ENCODE measurements around the gene ZCCHC2. TPM values are rescaled to one million over a fixed set of nuclear protein-coding genes. Genes with fewer than 3 reads are reported as not detected.

ZCCHC2 gene
- total and polyA plus RNA-seq, 2 of the 13 experiments (the other 11 are each of a cell fraction or from before 2014, with no cell fraction given), result 62.5 to 76.1 TPM

DNA sequence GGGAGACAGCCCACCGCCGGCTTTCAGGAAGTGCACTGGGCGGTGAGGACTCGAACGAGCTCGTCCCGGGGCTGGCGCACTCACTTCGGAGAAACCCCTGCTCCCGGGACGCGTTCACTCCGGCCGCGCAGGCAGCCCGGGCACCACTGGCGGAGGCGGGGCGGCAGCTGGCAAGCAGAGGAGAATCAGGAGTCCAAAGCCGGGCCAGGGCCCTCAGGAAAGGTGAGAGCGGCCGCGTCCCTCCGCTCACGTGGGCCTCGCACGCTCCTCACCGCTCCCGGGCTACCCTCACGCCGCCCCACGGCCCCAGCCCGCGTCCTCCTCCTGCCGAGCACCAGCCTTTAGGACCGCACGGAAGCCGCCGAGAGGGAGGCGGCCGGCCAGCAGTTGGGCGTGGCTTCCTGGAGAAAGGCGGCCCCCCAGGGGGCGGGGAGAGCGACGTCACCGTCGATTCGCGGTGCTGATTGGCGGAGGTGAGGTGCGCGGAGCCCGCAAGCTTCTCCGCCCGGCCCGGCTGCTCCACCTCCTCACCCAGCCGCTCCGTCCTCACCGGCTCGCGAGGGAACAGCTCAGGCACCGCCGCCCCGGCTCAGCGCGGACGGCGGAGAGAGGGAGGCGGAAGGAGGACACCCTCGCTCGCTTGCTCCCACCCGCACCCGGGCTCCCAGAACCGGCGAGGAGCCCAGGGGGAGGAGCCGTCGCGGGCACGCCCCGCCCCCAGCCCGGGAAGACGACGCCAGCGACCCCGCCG lies at the start of gene ZCCHC2 (continued):
- TF ChIP-seq ZNF775 (CRISPR knock-in tag; IDR thresholded peaks at IDR 0.05; ENCODE audit: borderline replicate concordance), result peak; percentile 80; the same call in 1 of the 2 replicates
- TF ChIP-seq ZMAT3 (CRISPR knock-in tag; conservative IDR thresholded peaks at IDR 0.05), result peak; percentile 90
- peak; percentile 76 for TF ChIP-seq AGO2 (optimal IDR thresholded peaks at IDR 0.05; ENCODE audit: low read depth, low read length)
- no peak for TF ChIP-seq TEAD2 (CRISPR knock-in tag; IDR thresholded peaks at IDR 0.05)
- no peak for TF ChIP-seq PCBP2 (optimal IDR thresholded peaks at IDR 0.05; ENCODE audit: low read depth, low read length, poor library complexity, severe bottlenecking)
- peak; percentile 89 for TF ChIP-seq RXRA (CRISPR knock-in tag; IDR thresholded peaks at IDR 0.05)
- no peak for TF ChIP-seq GTF2F1 (IDR thresholded peaks at IDR 0.05; ENCODE audit: low read length)
- TF ChIP-seq ZNF562 (CRISPR knock-in tag; IDR thresholded peaks at IDR 0.05; ENCODE audit: borderline replicate concordance), result no peak
- peak; percentile 62; the same call in 1 of the 2 replicates for TF ChIP-seq DPF2 (CRISPR knock-in tag; IDR thresholded peaks at IDR 0.05; ENCODE audit: borderline replicate concordance, low read depth)
- TF ChIP-seq, protein P1, sequence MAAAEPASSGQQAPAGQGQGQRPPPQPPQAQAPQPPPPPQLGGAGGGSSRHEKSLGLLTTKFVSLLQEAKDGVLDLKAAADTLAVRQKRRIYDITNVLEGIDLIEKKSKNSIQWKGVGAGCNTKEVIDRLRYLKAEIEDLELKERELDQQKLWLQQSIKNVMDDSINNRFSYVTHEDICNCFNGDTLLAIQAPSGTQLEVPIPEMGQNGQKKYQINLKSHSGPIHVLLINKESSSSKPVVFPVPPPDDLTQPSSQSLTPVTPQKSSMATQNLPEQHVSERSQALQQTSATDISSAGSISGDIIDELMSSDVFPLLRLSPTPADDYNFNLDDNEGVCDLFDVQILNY (CRISPR knock-in tag; conservative IDR thresholded peaks at IDR 0.05), result peak; percentile 57
- peak; percentile 88 for TF ChIP-seq ARHGAP35 (CRISPR knock-in tag; IDR thresholded peaks at IDR 0.05; ENCODE audit: borderline replicate concordance)
- TF ChIP-seq, protein P2, sequence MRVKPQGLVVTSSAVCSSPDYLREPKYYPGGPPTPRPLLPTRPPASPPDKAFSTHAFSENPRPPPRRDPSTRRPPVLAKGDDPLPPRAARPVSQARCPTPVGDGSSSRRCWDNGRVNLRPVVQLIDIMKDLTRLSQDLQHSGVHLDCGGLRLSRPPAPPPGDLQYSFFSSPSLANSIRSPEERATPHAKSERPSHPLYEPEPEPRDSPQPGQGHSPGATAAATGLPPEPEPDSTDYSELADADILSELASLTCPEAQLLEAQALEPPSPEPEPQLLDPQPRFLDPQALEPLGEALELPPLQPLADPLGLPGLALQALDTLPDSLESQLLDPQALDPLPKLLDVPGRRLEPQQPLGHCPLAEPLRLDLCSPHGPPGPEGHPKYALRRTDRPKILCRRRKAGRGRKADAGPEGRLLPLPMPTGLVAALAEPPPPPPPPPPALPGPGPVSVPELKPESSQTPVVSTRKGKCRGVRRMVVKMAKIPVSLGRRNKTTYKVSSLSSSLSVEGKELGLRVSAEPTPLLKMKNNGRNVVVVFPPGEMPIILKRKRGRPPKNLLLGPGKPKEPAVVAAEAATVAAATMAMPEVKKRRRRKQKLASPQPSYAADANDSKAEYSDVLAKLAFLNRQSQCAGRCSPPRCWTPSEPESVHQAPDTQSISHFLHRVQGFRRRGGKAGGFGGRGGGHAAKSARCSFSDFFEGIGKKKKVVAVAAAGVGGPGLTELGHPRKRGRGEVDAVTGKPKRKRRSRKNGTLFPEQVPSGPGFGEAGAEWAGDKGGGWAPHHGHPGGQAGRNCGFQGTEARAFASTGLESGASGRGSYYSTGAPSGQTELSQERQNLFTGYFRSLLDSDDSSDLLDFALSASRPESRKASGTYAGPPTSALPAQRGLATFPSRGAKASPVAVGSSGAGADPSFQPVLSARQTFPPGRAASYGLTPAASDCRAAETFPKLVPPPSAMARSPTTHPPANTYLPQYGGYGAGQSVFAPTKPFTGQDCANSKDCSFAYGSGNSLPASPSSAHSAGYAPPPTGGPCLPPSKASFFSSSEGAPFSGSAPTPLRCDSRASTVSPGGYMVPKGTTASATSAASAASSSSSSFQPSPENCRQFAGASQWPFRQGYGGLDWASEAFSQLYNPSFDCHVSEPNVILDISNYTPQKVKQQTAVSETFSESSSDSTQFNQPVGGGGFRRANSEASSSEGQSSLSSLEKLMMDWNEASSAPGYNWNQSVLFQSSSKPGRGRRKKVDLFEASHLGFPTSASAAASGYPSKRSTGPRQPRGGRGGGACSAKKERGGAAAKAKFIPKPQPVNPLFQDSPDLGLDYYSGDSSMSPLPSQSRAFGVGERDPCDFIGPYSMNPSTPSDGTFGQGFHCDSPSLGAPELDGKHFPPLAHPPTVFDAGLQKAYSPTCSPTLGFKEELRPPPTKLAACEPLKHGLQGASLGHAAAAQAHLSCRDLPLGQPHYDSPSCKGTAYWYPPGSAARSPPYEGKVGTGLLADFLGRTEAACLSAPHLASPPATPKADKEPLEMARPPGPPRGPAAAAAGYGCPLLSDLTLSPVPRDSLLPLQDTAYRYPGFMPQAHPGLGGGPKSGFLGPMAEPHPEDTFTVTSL (CRISPR knock-in tag; IDR thresholded peaks at IDR 0.05; ENCODE audit: borderline replicate concordance), result no peak
- peak; percentile 95 for TF ChIP-seq ZNF589 (CRISPR knock-in tag; conservative IDR thresholded peaks at IDR 0.05)
- TF ChIP-seq NAIF1 (CRISPR knock-in tag; IDR thresholded peaks at IDR 0.05; ENCODE audit: borderline replicate concordance), result peak; percentile 89; the same call in 1 of the 2 replicates
- TF ChIP-seq, protein P3, sequence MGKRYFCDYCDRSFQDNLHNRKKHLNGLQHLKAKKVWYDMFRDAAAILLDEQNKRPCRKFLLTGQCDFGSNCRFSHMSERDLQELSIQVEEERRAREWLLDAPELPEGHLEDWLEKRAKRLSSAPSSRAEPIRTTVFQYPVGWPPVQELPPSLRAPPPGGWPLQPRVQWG (CRISPR knock-in tag; IDR thresholded peaks at IDR 0.05; ENCODE audit: borderline replicate concordance, low read depth), result no peak
- no peak for TF ChIP-seq MAFK (conservative IDR thresholded peaks at IDR 0.05 in 1 of 2, IDR thresholded peaks at IDR 0.05 in 1 of 2; ENCODE audit: low read length in 2 of 2)
- TF ChIP-seq PHF21A (CRISPR knock-in tag; IDR thresholded peaks at IDR 0.05), result peak; percentile 56
- TF ChIP-seq ZNF331 (CRISPR knock-in tag; IDR thresholded peaks at IDR 0.05), result peak; percentile 90
- no peak for TF ChIP-seq ZFAT (CRISPR knock-in tag; conservative IDR thresholded peaks at IDR 0.05)
- TF ChIP-seq ZC3H4 (CRISPR knock-in tag; IDR thresholded peaks at IDR 0.05; ENCODE audit: borderline replicate concordance), result no peak
- TF ChIP-seq ZNF652 (CRISPR knock-in tag; IDR thresholded peaks at IDR 0.05; ENCODE audit: borderline replicate concordance, low read depth), result 0 out of 2 replicates have a peak, but pooled peaks have one; percentile 46
